ENCODE data around the gene PLD4. TPM values are rescaled to one million over a fixed set of nuclear protein-coding genes. Genes with fewer than 3 reads are reported as not detected.

PLD4 gene
- total RNA-seq, 6 experiments from 2014 or later: 0.05 to 0.18 (median 0.11) TPM

- DNase-seq: no peak
- Mint-ChIP-seq H3K27me3 (ENCODE audit: insufficient read depth) (peaks cover 4% of the 10 kb centered on the region), H3K27ac (no peak overlapping the region), H3K4me3 (no peak overlapping the region; the same call in 1 of the 2 replicates), H3K4me1 (ENCODE audit: low read depth) (0 out of 2 replicates have a peak, but pooled peaks cover 5% of the 10 kb centered on the region), H3K9me3 (no peaks in the 10 kb centered on the region), H3K36me3 (ENCODE audit: low read depth) (no peaks in the 10 kb centered on the region)
- TF ChIP-seq, protein P1, sequence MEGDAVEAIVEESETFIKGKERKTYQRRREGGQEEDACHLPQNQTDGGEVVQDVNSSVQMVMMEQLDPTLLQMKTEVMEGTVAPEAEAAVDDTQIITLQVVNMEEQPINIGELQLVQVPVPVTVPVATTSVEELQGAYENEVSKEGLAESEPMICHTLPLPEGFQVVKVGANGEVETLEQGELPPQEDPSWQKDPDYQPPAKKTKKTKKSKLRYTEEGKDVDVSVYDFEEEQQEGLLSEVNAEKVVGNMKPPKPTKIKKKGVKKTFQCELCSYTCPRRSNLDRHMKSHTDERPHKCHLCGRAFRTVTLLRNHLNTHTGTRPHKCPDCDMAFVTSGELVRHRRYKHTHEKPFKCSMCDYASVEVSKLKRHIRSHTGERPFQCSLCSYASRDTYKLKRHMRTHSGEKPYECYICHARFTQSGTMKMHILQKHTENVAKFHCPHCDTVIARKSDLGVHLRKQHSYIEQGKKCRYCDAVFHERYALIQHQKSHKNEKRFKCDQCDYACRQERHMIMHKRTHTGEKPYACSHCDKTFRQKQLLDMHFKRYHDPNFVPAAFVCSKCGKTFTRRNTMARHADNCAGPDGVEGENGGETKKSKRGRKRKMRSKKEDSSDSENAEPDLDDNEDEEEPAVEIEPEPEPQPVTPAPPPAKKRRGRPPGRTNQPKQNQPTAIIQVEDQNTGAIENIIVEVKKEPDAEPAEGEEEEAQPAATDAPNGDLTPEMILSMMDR (IDR thresholded peaks at IDR 0.05): no peak
Observed at GRCh38 chr14:104931771-104932675, 7.3 kb downstream of the PLD4 start.

DNA sequence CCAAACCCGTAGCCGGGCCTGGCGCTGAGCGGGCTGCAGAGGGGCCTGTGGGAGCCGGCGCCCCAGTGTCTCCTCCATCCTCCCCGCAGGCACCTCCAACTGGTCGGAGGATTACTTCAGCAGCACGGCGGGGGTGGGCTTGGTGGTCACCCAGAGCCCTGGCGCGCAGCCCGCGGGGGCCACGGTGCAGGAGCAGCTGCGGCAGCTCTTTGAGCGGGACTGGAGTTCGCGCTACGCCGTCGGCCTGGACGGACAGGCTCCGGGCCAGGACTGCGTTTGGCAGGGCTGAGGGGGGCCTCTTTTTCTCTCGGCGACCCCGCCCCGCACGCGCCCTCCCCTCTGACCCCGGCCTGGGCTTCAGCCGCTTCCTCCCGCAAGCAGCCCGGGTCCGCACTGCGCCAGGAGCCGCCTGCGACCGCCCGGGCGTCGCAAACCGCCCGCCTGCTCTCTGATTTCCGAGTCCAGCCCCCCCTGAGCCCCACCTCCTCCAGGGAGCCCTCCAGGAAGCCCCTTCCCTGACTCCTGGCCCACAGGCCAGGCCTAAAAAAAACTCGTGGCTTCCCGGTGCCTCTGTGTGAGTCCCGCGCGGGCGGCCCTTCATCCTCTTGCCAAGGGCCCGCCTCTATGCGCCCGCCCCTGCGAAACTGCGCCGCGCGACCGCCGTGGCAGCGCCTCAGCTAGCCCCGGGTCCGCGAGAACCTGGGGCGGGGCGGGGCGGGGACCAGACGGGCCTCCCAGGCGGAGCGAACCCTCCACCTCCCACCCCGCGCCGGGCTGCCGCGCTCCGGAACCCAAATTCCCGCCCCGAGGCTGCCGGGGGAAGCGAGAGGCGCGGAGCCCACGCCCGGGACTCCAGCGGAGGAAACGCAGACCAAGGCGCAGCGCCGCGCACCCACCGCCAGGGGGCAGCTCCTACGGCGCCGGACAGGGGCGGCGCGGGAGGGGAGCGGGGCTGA, 8.3 kb downstream of the PLD4 start:
- Mint-ChIP-seq H3K4me3 (peak overlapping the region; percentile 80), H3K9me3 (no peaks in the 10 kb centered on the region), H3K27ac (peak overlapping the region; percentile 46; the same call in 1 of the 2 replicates), H3K27me3 (ENCODE audit: insufficient read depth) (peaks cover 4% of the 10 kb centered on the region), H3K4me1 (ENCODE audit: low read depth) (0 out of 2 replicates have a peak, but pooled peaks cover 5% of the 10 kb centered on the region), H3K36me3 (ENCODE audit: low read depth) (peaks cover 3% of the 10 kb centered on the region)
- peak; percentile 78 for DNase-seq
- TF ChIP-seq, protein P1 (IDR thresholded peaks at IDR 0.05): peak; percentile 81

GRCh38 chr14:104933746-104934733, 9.4 kb downstream of the PLD4 start:
- DNase-seq: no peak
- H3K4me1 Mint-ChIP-seq (ENCODE audit: low read depth): 0 out of 2 replicates have a peak, but pooled peaks cover 5% of the 10 kb centered on the region
- H3K36me3 Mint-ChIP-seq (ENCODE audit: low read depth): peaks cover 9% of the 10 kb centered on the region
- H3K9me3 Mint-ChIP-seq: no peaks in the 10 kb centered on the region
- H3K4me3 Mint-ChIP-seq: peak overlapping the region; percentile 70
- peaks cover 7% of the 10 kb centered on the region for H3K27me3 Mint-ChIP-seq (ENCODE audit: insufficient read depth)
- peak overlapping the region; percentile 4; the same call in 1 of the 2 replicates for H3K27ac Mint-ChIP-seq
- TF ChIP-seq, protein P1 (IDR thresholded peaks at IDR 0.05): no peak

DNA sequence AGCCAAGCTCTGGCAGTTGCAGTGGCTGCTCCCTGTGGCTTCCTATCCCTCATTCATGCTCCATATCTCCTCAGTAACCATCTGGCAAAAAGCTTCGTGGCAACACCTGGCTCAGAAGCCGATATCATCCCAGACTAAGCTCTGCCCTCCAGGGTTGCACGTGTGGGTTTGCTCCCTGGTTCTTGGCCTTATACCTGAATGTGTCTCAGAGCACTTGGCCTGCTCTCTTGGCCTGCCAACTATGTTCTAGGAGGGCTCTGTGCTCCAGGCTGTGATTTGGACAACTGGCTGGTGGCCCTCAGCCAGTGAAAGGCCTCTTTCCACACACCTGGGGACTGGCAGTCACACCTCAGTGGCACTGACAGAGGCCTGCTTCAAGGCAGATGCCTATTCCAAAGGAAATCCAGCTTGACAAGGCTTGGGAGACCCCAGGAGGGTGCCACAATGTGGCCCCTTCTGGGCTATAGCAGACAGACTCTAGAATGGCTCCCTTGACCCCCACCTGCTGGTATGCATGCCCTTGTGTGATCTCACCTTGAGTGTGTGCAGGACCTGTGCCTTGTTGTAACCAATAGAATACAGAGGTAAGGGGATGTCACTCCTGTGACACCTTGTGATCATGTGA, 10.5 kb downstream of the PLD4 start:
- H3K4me3 Mint-ChIP-seq: peak overlapping the region; percentile 70

More for the DNA sequence above, 10.5 kb downstream of the PLD4 start:
- TF ChIP-seq, protein P1 (IDR thresholded peaks at IDR 0.05): no peak
- Mint-ChIP-seq H3K4me1 (ENCODE audit: low read depth) (0 out of 2 replicates have a peak, but pooled peaks cover 5% of the 10 kb centered on the region), H3K27me3 (ENCODE audit: insufficient read depth) (peaks cover 7% of the 10 kb centered on the region), H3K36me3 (ENCODE audit: low read depth) (peaks cover 9% of the 10 kb centered on the region), H3K9me3 (no peaks in the 10 kb centered on the region), H3K27ac (no peak overlapping the region; the same call in 1 of the 2 replicates)
- no peak for DNase-seq
